Ovary (tissue), 9 donors: ENCODE data around the gene CRYZL1. TPM values are rescaled to one million over a fixed set of nuclear protein-coding genes. Genes with fewer than 3 reads are reported as not detected.

Source experiments
- DNase-seq, 5 donors: peaks; one replicate each; pipeline ENCODE4 v3.0.0-alpha.2; 2019 to 2020
- H3K27ac ChIP-seq, 2 donors: fragments of 200-600 bp; one replicate each; pipeline versions ENCODE4 v1.5.1 to v1.8.0; 2019 to 2022
- H3K27me3 ChIP-seq: fragments of 200-600 bp; one replicate; pipeline ENCODE4 v1.8.0; 2022
- H3K36me3 ChIP-seq: fragments of 200-600 bp; sonication (generic); one replicate; pipeline ENCODE4 v1.5.1; 2019
- H3K4me1 ChIP-seq: one replicate; pipeline ENCODE4 v1.8.1; 2013; ENCODE audit warnings: mild to moderate bottlenecking, moderate library complexity; ENCODE audit not compliant: insufficient read depth
- H3K4me3 ChIP-seq: fragments of 200-600 bp; sonication (generic); one replicate; pipeline ENCODE4 v1.5.1; 2017
- H3K9me3 ChIP-seq, 2 donors: fragments of 200-600 bp in 1 of 2; sonication (generic) in 1 of 2; one replicate each; pipeline versions ENCODE4 v1.5.1 to v1.8.1; 2013 to 2019; ENCODE audit warnings: mild to moderate bottlenecking in 1 of 2, moderate library complexity in 1 of 2
- EP300 ChIP-seq: sonication (generic); formaldehyde crosslinking; IDR thresholded peaks from one replicate; pipeline ENCODE4 v1.6.1; 2017; ENCODE audit warnings: antibody characterized with exemption
- POLR2A ChIP-seq: fragments of 450-650 bp; IDR thresholded peaks from one replicate; pipeline ENCODE4 v1.6.1; 2017; ENCODE audit warnings: antibody characterized with exemption, mild to moderate bottlenecking, moderate library complexity
- WGBS, 3 donors: extraction: QIAGEN DNeasy Blood & Tissue Kit in 1 of 3; methylation state at CpG; one replicate each; pipeline versions ENCODE4 v1.1.5 to v1.1.7; 2013 to 2017; 5-methylcytosine and 5-hydroxymethylcytosine counted together
- intact Hi-C, 4 donors: fragments of 100-400 bp; cut with DNase I; formaldehyde crosslinking; loops; one replicate each; pipeline versions ENCODE4 v1.11.0 to v1.15.1; 2022 to 2023
- polyA plus RNA-seq, 2 donors: library from polyadenylated mRNA; stranded (reverse); fragments of 200-250 nt in 1 of 2; fragments of 350-450 nt in 1 of 2; fragmentation: Illumina TruSeq in 1 of 2; extraction: RNeasy Lipid Tissue Mini Kit (QIAGEN cat#74804) in 1 of 2; gene quantifications; one replicate each; pipeline ENCODE4 v1.2.3, GENCODE V29; 2013 to 2014
- total RNA-seq, 7 donors: library from RNA; depleted of rRNA in 2 of 7; stranded (reverse); fragments of >200 nt in 2 of 7; fragmentation: NEBNext Ultra II Directional in 3 of 7; extraction: Animal tissue kit (Norgen Biotek cat#: 25700) in 3 of 7; gene quantifications; one replicate each; pipeline versions ENCODE4 v1.1.0 to v1.2.4, GENCODE V29; 2016 to 2023
- TF ChIP-seq, protein P1 (sequence below), 3 donors: fragments of 450-650 bp in 2 of 3; fragments of 200-600 bp in 1 of 3; IDR thresholded peaks; one replicate each; pipeline versions ENCODE4 v1.5.1 to v1.8.0; 2016 to 2022; ENCODE audit warnings: antibody characterized with exemption in 3 of 3, mild to moderate bottlenecking in 1 of 3
- donor health status: DM: no; HTN: no; CAD: no; lungs with moderate emphysema.
- donor health status: DM: no; HTN: no; CAD: no.
- donor health status: Bipolar disorder and iron deficiency.
- donor health status: DM: yes; HTN: yes; CAD: no.
- donor health status: DM: no; HTN: no; CAD: no.
- donor health status: DM: yes; HTN: yes; CAD: no.

Gene CRYZL1
- total and polyA plus RNA-seq, 9 donors, result 27.0 to 59.6 (median 45.9) TPM

DNA sequence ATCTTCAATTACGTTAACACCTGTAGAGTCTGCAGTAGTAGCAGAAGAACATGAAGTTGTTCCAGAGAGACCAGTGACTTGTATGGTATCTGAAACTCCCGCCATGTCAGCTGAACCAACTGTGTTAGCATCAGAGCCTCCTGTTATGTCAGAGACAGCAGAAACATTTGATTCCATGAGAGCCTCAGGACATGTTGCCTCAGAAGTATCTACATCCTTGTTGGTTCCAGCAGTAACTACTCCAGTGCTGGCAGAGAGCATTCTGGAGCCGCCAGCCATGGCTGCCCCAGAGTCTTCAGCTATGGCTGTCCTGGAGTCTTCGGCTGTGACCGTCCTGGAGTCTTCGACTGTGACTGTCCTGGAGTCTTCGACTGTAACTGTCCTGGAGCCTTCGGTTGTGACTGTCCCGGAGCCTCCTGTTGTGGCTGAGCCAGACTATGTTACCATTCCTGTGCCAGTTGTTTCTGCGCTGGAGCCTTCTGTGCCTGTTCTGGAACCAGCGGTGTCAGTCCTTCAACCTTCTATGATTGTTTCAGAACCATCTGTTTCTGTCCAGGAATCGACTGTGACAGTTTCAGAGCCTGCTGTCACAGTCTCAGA lies 88.4 kb downstream of the CRYZL1 start:
- WGBS, 3 donors, result 94 to 98% (median 98%) methylated on average over 12 of the region's 12 CpGs
- no peak overlapping the region for H3K27ac ChIP-seq
- DNase-seq, result no peak
- no peak overlapping the region for H3K4me3 ChIP-seq
- peaks cover 12% of the 10 kb centered on the region for H3K36me3 ChIP-seq
- H3K4me1 ChIP-seq, result no peaks in the 10 kb centered on the region
- H3K27me3 ChIP-seq, result no peaks in the 10 kb centered on the region
- H3K9me3 ChIP-seq, result no peaks in the 10 kb centered on the region
- TF ChIP-seq, protein P1, sequence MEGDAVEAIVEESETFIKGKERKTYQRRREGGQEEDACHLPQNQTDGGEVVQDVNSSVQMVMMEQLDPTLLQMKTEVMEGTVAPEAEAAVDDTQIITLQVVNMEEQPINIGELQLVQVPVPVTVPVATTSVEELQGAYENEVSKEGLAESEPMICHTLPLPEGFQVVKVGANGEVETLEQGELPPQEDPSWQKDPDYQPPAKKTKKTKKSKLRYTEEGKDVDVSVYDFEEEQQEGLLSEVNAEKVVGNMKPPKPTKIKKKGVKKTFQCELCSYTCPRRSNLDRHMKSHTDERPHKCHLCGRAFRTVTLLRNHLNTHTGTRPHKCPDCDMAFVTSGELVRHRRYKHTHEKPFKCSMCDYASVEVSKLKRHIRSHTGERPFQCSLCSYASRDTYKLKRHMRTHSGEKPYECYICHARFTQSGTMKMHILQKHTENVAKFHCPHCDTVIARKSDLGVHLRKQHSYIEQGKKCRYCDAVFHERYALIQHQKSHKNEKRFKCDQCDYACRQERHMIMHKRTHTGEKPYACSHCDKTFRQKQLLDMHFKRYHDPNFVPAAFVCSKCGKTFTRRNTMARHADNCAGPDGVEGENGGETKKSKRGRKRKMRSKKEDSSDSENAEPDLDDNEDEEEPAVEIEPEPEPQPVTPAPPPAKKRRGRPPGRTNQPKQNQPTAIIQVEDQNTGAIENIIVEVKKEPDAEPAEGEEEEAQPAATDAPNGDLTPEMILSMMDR (IDR thresholded peaks at IDR 0.05), result no peak
- no peak for TF ChIP-seq POLR2A
- TF ChIP-seq EP300, result no peak
- intact Hi-C loops, result no loop called here

DNA sequence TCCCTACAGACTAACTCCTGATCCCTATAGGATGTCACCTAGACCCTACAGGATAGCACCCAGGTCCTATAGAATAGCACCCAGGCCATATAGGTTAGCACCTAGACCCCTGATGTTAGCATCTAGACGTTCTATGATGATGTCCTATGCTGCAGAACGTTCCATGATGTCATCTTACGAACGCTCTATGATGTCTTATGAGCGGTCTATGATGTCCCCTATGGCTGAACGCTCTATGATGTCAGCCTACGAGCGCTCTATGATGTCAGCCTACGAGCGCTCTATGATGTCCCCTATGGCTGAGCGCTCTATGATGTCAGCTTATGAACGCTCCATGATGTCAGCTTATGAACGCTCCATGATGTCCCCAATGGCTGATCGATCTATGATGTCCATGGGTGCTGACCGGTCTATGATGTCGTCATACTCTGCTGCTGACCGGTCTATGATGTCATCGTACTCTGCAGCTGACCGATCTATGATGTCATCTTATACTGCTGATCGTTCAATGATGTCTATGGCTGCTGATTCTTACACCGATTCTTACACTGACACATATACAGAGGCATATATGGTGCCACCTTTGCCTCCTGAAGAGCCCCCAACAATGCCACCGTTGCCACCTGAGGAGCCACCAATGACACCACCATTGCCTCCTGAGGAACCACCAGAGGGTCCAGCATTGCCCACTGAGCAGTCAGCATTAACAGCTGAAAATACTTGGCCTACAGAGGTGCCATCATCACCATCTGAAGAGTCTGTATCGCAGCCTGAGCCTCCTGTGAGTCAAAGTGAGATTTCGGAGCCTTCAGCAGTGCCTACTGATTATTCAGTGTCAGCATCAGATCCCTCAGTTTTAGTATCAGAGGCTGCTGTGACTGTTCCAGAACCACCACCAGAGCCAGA lies 89.2 kb downstream of the CRYZL1 start:
- TF ChIP-seq, protein P1 (IDR thresholded peaks at IDR 0.05), result no peak
- TF ChIP-seq POLR2A (no peak), EP300 (no peak)
- no peaks in the 10 kb centered on the region for H3K4me1 ChIP-seq
- H3K27me3 ChIP-seq, result no peaks in the 10 kb centered on the region
- no peak overlapping the region for H3K4me3 ChIP-seq
- DNase-seq, result no peak
- H3K9me3 ChIP-seq, result no peaks in the 10 kb centered on the region
- intact Hi-C loops, result no loop called here
- 97 to 98% (median 97%) methylated on average over 24 of the region's 24 CpGs for WGBS, 3 donors
- H3K27ac ChIP-seq, result no peak overlapping the region
- peaks cover 12% of the 10 kb centered on the region for H3K36me3 ChIP-seq

DNA sequence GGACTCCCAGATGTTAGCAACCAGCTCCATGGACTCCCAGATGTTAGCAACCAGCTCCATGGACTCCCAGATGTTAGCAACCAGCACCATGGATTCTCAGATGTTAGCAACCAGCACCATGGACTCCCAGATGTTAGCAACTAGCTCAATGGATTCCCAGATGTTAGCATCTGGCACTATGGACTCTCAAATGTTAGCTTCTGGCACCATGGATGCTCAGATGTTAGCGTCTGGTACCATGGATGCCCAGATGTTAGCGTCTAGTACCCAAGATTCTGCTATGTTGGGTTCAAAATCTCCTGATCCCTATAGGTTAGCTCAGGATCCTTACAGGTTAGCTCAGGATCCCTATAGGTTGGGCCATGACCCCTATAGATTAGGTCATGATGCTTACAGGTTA lies 89.9 kb downstream of the CRYZL1 start:
- no peak for TF ChIP-seq POLR2A
- no peak for TF ChIP-seq EP300
- TF ChIP-seq, protein P1 (IDR thresholded peaks at IDR 0.05), result no peak
- intact Hi-C loops, result no loop called here

DNA sequence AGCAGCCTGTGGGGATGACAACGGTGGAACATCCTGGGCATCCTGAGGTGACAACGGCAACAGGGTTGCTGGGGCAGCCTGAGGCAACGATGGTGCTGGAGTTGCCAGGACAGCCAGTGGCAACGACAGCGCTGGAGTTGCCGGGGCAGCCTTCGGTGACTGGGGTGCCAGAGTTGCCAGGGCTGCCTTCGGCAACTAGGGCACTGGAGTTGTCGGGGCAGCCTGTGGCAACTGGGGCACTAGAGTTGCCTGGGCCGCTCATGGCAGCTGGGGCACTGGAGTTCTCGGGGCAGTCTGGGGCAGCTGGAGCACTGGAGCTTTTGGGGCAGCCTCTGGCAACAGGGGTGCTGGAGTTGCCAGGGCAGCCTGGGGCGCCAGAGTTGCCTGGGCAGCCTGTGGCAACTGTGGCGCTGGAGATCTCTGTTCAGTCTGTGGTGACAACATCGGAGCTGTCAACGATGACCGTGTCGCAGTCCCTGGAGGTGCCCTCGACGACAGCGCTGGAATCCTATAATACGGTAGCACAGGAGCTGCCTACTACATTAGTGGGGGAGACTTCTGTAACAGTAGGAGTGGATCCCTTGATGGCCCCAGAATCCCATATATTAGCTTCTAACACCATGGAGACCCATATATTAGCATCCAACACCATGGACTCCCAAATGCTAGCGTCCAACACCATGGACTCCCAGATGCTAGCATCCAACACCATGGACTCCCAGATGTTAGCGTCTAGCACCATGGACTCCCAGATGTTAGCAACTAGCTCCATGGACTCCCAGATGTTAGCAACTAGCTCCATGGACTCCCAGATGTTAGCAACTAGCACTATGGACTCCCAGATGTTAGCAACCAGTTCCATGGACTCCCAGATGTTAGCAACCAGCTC lies 90.5 kb downstream of the CRYZL1 start:
- H3K4me1 ChIP-seq, result no peaks in the 10 kb centered on the region
- H3K36me3 ChIP-seq, result peaks cover 12% of the 10 kb centered on the region
- no peak overlapping the region for H3K4me3 ChIP-seq
- no peaks in the 10 kb centered on the region for H3K27me3 ChIP-seq
- TF ChIP-seq, protein P1 (IDR thresholded peaks at IDR 0.05), result no peak
- TF ChIP-seq EP300 (no peak), POLR2A (no peak)
- no peak for DNase-seq
- intact Hi-C loops, result no loop called here
- WGBS, 3 donors, result 94 to 97% (median 96%) methylated on average over 23 of the region's 23 CpGs
- H3K9me3 ChIP-seq, result no peaks in the 10 kb centered on the region
- no peak overlapping the region for H3K27ac ChIP-seq

More for the DNA sequence above, 89.9 kb downstream of the CRYZL1 start:
- Histone ChIP-seq H3K27me3 (no peaks in the 10 kb centered on the region), H3K4me3 (no peak overlapping the region), H3K9me3 (no peaks in the 10 kb centered on the region), H3K27ac (no peak overlapping the region), H3K4me1 (no peaks in the 10 kb centered on the region), H3K36me3 (peaks cover 12% of the 10 kb centered on the region)
- 96 to 100% (median 100%) methylated on average over 2 of the region's 2 CpGs for WGBS, 3 donors
- no peak for DNase-seq
